K562 (cell line): ENCODE data around the gene FHL1. TPM values are rescaled to one million over a fixed set of nuclear protein-coding genes. Genes with fewer than 3 reads are reported as not detected.

Experiments used
- HCFC1 ChIP-seq: IDR thresholded peaks from 2 replicates; pipeline ENCODE4 v1.6.1; 2012; ENCODE audit warnings: low read depth, low read length, improper control_type of control experiment
- KDM4B ChIP-seq, 2 experiments: fragments of 450-650 bp in 1 of 2; sonication (generic) in 1 of 2; IDR thresholded peaks; 2 replicates each; pipeline ENCODE4 v1.6.1; 2016 to 2017; ENCODE audit warnings: borderline replicate concordance in 2 of 2, antibody characterized with exemption in 1 of 2, low read depth in 1 of 2, mild to moderate bottlenecking in 1 of 2
- MAFK ChIP-seq: IDR thresholded peaks from 2 replicates; pipeline ENCODE4 v1.6.1; 2011; ENCODE audit warnings: low read length, improper control_type of control experiment
- RCOR1 ChIP-seq, 2 experiments: IDR thresholded peaks; 2 replicates each; pipeline ENCODE4 v1.6.1; 2012; ENCODE audit warnings: low read depth in 2 of 2, low read length in 2 of 2, borderline replicate concordance in 1 of 2, improper control_type of control experiment in 1 of 2
- RFX7 ChIP-seq: fragments of 250-450 bp; sonication (Bioruptor Pico); IDR thresholded peaks from 2 replicates; pipeline ENCODE4 v1.5.1; 2021; ENCODE audit warnings: mild to moderate bottlenecking
- SMARCB1 ChIP-seq: IDR thresholded peaks from 2 replicates; pipeline ENCODE4 v1.6.1; 2011; ENCODE audit warnings: improper control_type of control experiment, low read depth; ENCODE audit not compliant: insufficient read length
- TEAD4 ChIP-seq, 2 experiments: sonication (generic) in 1 of 2; formaldehyde crosslinking in 1 of 2; IDR thresholded peaks; 2 replicates each; pipeline versions ENCODE4 v1.6.1 to v1.8.0; 2012 to 2022; ENCODE audit warnings: borderline replicate concordance in 1 of 2, inconsistent platforms in 1 of 2, low read length in 1 of 2, mild to moderate bottlenecking in 1 of 2, missing genetic modification reagents in 1 of 2
- TFAP4 ChIP-seq: sonication (generic); formaldehyde crosslinking; IDR thresholded peaks from 2 replicates; pipeline ENCODE4 v1.8.0; 2022; ENCODE audit warnings: missing genetic modification reagents, mild to moderate bottlenecking, moderate library complexity, borderline replicate concordance
- TRIM24 ChIP-seq, 2 experiments: fragments of 450-650 bp; IDR thresholded peaks; 2 replicates each; pipeline ENCODE4 v1.6.1; 2016
- ZNF316 ChIP-seq: fragments of 450-650 bp; IDR thresholded peaks from 2 replicates; pipeline ENCODE4 v1.6.1; 2016
- ZNF695 ChIP-seq: fragments of 450-650 bp; formaldehyde crosslinking; IDR thresholded peaks from 2 replicates; pipeline ENCODE4 v1.4.0; 2020; ENCODE audit warnings: mild to moderate bottlenecking, moderate library complexity
- polyA plus RNA-seq, 8 experiments: library from polyadenylated mRNA; depleted of rRNA in 4 of 8; stranded (reverse) in 5 of 8; unstranded in 3 of 8; fragments of >200 nt; fragmentation: Nextera tagmentation in 2 of 8; fragmentation: Illumina TruSeq in 1 of 8; extraction: Ambion mirVana in 2 of 8; extraction: Trizol in 1 of 8; gene quantifications; 2 replicates each; pipeline versions ENCODE4 v1.2.1 to v1.2.3, GENCODE V29; 2011 to 2014; ENCODE audit warnings: inconsistent platforms in 1 of 8, missing spikeins in 1 of 8
- total RNA-seq, 7 experiments: library from RNA; depleted of rRNA in 6 of 7; stranded (reverse); fragments of >200 nt in 6 of 7; fragmentation: Illumina TruSeq in 2 of 7; extraction: Trizol in 2 of 7; gene quantifications; 2 replicates each; pipeline versions ENCODE4 v1.2.1 to v1.2.3, GENCODE V29; 2011 to 2021; ENCODE audit warnings: low replicate concordance in 1 of 7
- TF ChIP-seq, protein P1 (sequence below), 2 experiments: fragments of 450-650 bp; IDR thresholded peaks; 2 replicates each; pipeline ENCODE4 v1.6.1; 2018; ENCODE audit warnings: mild to moderate bottlenecking in 2 of 2, low read depth in 1 of 2; ENCODE audit not compliant: partially characterized antibody in 2 of 2

The FHL1 gene
- total and polyA plus RNA-seq, 9 of the 15 experiments (the other 6 are each of a cell fraction or from before 2014, with no cell fraction given): 0.03 to 3.0 (median 0.13) TPM; not detected in 1

DNA sequence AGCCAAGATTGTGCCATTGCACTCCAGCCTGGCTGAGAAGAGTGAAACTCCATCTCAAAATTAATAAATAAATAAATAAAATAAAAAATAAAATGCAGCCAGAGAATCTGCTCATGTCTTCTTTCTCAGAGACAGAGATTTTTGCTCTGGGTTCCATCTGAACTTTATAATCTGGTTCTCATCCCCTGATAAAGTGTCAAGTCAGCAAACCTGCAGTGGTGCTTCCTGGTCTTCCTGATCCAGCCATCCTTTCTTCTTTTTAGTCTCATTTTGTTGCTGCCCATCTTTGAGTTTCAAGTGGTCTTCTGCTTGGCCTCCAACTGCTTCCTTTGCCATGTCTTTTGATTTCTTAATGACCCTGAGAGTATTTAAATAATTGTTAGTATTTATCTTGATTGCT lies 79.7 kb downstream of the FHL1 start (continued):
- TF ChIP-seq, protein P1, sequence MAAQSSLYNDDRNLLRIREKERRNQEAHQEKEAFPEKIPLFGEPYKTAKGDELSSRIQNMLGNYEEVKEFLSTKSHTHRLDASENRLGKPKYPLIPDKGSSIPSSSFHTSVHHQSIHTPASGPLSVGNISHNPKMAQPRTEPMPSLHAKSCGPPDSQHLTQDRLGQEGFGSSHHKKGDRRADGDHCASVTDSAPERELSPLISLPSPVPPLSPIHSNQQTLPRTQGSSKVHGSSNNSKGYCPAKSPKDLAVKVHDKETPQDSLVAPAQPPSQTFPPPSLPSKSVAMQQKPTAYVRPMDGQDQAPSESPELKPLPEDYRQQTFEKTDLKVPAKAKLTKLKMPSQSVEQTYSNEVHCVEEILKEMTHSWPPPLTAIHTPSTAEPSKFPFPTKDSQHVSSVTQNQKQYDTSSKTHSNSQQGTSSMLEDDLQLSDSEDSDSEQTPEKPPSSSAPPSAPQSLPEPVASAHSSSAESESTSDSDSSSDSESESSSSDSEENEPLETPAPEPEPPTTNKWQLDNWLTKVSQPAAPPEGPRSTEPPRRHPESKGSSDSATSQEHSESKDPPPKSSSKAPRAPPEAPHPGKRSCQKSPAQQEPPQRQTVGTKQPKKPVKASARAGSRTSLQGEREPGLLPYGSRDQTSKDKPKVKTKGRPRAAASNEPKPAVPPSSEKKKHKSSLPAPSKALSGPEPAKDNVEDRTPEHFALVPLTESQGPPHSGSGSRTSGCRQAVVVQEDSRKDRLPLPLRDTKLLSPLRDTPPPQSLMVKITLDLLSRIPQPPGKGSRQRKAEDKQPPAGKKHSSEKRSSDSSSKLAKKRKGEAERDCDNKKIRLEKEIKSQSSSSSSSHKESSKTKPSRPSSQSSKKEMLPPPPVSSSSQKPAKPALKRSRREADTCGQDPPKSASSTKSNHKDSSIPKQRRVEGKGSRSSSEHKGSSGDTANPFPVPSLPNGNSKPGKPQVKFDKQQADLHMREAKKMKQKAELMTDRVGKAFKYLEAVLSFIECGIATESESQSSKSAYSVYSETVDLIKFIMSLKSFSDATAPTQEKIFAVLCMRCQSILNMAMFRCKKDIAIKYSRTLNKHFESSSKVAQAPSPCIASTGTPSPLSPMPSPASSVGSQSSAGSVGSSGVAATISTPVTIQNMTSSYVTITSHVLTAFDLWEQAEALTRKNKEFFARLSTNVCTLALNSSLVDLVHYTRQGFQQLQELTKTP (IDR thresholded peaks at IDR 0.05; ENCODE audit: low read depth in 1 of 2, partially characterized antibody in 2 of 2): no peak
- TF ChIP-seq RCOR1 (IDR thresholded peaks at IDR 0.05; ENCODE audit: borderline replicate concordance in 1 of 2, low read depth in 2 of 2, low read length in 2 of 2) (no peak), TRIM24 (IDR thresholded peaks at IDR 0.05) (no peak), ZNF316 (peak; percentile 78), SMARCB1 (no peak), KDM4B (IDR thresholded peaks at IDR 0.05; ENCODE audit: borderline replicate concordance in 2 of 2, low read depth in 1 of 2) (no peak), RFX7 (no peak), TFAP4 (CRISPR knock-in tag) (no peak), TEAD4 (IDR thresholded peaks at IDR 0.05; ENCODE audit: low read length) (no peak), TEAD4 (CRISPR knock-in tag; IDR thresholded peaks at IDR 0.05; ENCODE audit: borderline replicate concordance) (no peak), HCFC1 (no peak), MAFK (peak; percentile 89), ZNF695 (CRISPR knock-in tag) (no peak)
